ENCODE data around the gene C1orf74. TPM values are rescaled to one million over a fixed set of nuclear protein-coding genes. Genes with fewer than 3 reads are reported as not detected.

The C1orf74 gene
- total RNA-seq, 5 donors from 2014 or later (not counting 1 experiment from before 2014, with no cell fraction given), result 0.58 to 1.3 (median 1.2) TPM

GRCh38 chr1:209817691-209818090 is 33.3 kb upstream of the C1orf74 start:
- ATAC-seq (replicated peaks in 1 of 4) (no peak), DNase-seq (no peak)
- peaks cover 0 to 13% of the 10 kb centered on the region in 2 experiments for H3K27me3 ChIP-seq (replicated peaks in 1 of 2; ENCODE audit: control insufficient read depth in 2 of 2, extremely low read depth in 1 of 2, insufficient read depth in 2 of 2, low read length in 1 of 2)
- ChIA-PET POLR2A (no interaction called here), CTCF (no interaction called here)
- no peaks in the 10 kb centered on the region for H3K36me3 ChIP-seq (ENCODE audit: control insufficient read depth in 2 of 2, extremely low read depth in 1 of 2, insufficient read depth in 1 of 2, low read length in 1 of 2)
- 100% methylated on average over 1 of the region's 1 CpG for WGBS (ENCODE audit: insufficient coverage)
- Mint-ChIP-seq H3K4me1 (peaks cover 2 to 13% (median 6%) of the 10 kb centered on the region in 3 donors), H3K36me3 (no peaks in the 10 kb centered on the region), H3K27ac (no peak overlapping the region), H3K4me3 (no peak overlapping the region), H3K27me3 (peaks cover 18 to 27% of the 10 kb centered on the region in 2 donors), H3K9me3 (peaks cover 0 to 3% (median 0%) of the 10 kb centered on the region in 3 donors)
- no peak overlapping the region for H3K4me3 ChIP-seq (ENCODE audit: control insufficient read depth in 1 of 2, extremely low read depth in 1 of 2, low read length in 1 of 2)
- H3K27ac ChIP-seq (ENCODE audit: low read length), result no peak overlapping the region
- H3K4me1 ChIP-seq (ENCODE audit: control insufficient read depth in 1 of 2, extremely low read depth in 1 of 2, insufficient read depth in 2 of 2, low read length in 2 of 2), result peaks cover 0 to 4% of the 10 kb centered on the region in 2 experiments
- H3K9me3 ChIP-seq, result no peaks in the 10 kb centered on the region

GRCh38 chr1:209816923-209817322 is 32.6 kb upstream of the C1orf74 start:
- Histone ChIP-seq H3K4me3 (ENCODE audit: control insufficient read depth in 1 of 2, extremely low read depth in 1 of 2, low read length in 1 of 2) (no peak overlapping the region), H3K27ac (ENCODE audit: low read length) (no peak overlapping the region), H3K4me1 (ENCODE audit: control insufficient read depth in 1 of 2, extremely low read depth in 1 of 2, insufficient read depth in 2 of 2, low read length in 2 of 2) (peaks cover 0 to 4% of the 10 kb centered on the region in 2 experiments), H3K36me3 (ENCODE audit: control insufficient read depth in 2 of 2, extremely low read depth in 1 of 2, insufficient read depth in 1 of 2, low read length in 1 of 2) (no peaks in the 10 kb centered on the region), H3K27me3 (replicated peaks in 1 of 2; ENCODE audit: control insufficient read depth in 2 of 2, extremely low read depth in 1 of 2, insufficient read depth in 2 of 2, low read length in 1 of 2) (peaks cover 0 to 7% of the 10 kb centered on the region in 2 experiments), H3K9me3 (no peaks in the 10 kb centered on the region)
- H3K9me3 Mint-ChIP-seq, result peaks cover 0 to 3% (median 0%) of the 10 kb centered on the region in 3 donors
- ChIA-PET CTCF (no interaction called here), POLR2A (no interaction called here)
- DNase-seq, result no peak
- no peak overlapping the region for H3K4me3 Mint-ChIP-seq
- no peak overlapping the region for H3K27ac Mint-ChIP-seq
- H3K27me3 Mint-ChIP-seq, result peaks cover 16 to 24% of the 10 kb centered on the region in 2 donors
- WGBS (ENCODE audit: insufficient coverage), result 80% methylated on average over 1 of the region's 3 CpGs
- H3K4me1 Mint-ChIP-seq, result peaks cover 0 to 12% (median 6%) of the 10 kb centered on the region in 3 donors
- no peaks in the 10 kb centered on the region for H3K36me3 Mint-ChIP-seq
- ATAC-seq (replicated peaks in 1 of 4), result no peak

- no peaks in the 10 kb centered on the region for H3K9me3 ChIP-seq
- H3K36me3 ChIP-seq (ENCODE audit: control insufficient read depth in 2 of 2, extremely low read depth in 1 of 2, insufficient read depth in 1 of 2, low read length in 1 of 2), result no peaks in the 10 kb centered on the region
- no peak overlapping the region for H3K27ac ChIP-seq (ENCODE audit: low read length)
- peaks cover 0 to 4% of the 10 kb centered on the region in 2 experiments for H3K4me1 ChIP-seq (ENCODE audit: control insufficient read depth in 1 of 2, extremely low read depth in 1 of 2, insufficient read depth in 2 of 2, low read length in 2 of 2)
- DNase-seq (no peak), ATAC-seq (replicated peaks in 1 of 4) (no peak)
- no peak overlapping the region for H3K4me3 ChIP-seq (ENCODE audit: control insufficient read depth in 1 of 2, extremely low read depth in 1 of 2, low read length in 1 of 2)
- Mint-ChIP-seq H3K9me3 (peaks cover 0 to 3% (median 0%) of the 10 kb centered on the region in 3 donors), H3K27me3 (peaks cover 10 to 16% of the 10 kb centered on the region in 2 donors), H3K36me3 (no peaks in the 10 kb centered on the region), H3K4me3 (no peak overlapping the region), H3K4me1 (peaks cover 0 to 12% (median 6%) of the 10 kb centered on the region in 3 donors), H3K27ac (no peak overlapping the region)
- H3K27me3 ChIP-seq (replicated peaks in 1 of 2; ENCODE audit: control insufficient read depth in 2 of 2, extremely low read depth in 1 of 2, insufficient read depth in 2 of 2, low read length in 1 of 2), result no peaks in the 10 kb centered on the region
- POLR2A ChIA-PET, result interaction anchor here in 1 of 2 donors (0.6 kb wide), 1 partner anchor 70 kb away, joined by 3 read pairs; no protein-coding TSS in a partner anchor
- CTCF ChIA-PET, result interaction anchor here (1.0 to 1.7 kb wide), 3 partner anchors 9 to 47 kb away, joined by 3 to 7 read pairs (median 5); partner anchors contain the start of gene UTP25 (in 1 of the 2)
- 86% methylated on average over 5 of the region's 6 CpGs for WGBS (ENCODE audit: insufficient coverage)
Measured at GRCh38 chr1:209815931-209816341, 31.6 kb upstream of the C1orf74 start.

- H3K4me1 Mint-ChIP-seq, result peaks cover 0 to 12% (median 6%) of the 10 kb centered on the region in 3 donors
- no peak overlapping the region for H3K27ac Mint-ChIP-seq
- Histone ChIP-seq H3K4me1 (ENCODE audit: control insufficient read depth in 1 of 2, extremely low read depth in 1 of 2, insufficient read depth in 2 of 2, low read length in 2 of 2) (peaks cover 0 to 4% of the 10 kb centered on the region in 2 experiments), H3K4me3 (ENCODE audit: control insufficient read depth in 1 of 2, extremely low read depth in 1 of 2, low read length in 1 of 2) (no peak overlapping the region), H3K9me3 (no peaks in the 10 kb centered on the region), H3K27me3 (replicated peaks in 1 of 2; ENCODE audit: control insufficient read depth in 2 of 2, extremely low read depth in 1 of 2, insufficient read depth in 2 of 2, low read length in 1 of 2) (no peaks in the 10 kb centered on the region), H3K36me3 (ENCODE audit: control insufficient read depth in 2 of 2, extremely low read depth in 1 of 2, insufficient read depth in 1 of 2, low read length in 1 of 2) (no peaks in the 10 kb centered on the region), H3K27ac (ENCODE audit: low read length) (no peak overlapping the region)
- H3K27me3 Mint-ChIP-seq, result peaks cover 6 to 12% of the 10 kb centered on the region in 2 donors
- POLR2A ChIA-PET, result interaction anchor here in 1 of 2 donors (0.6 kb wide), 1 partner anchor 70 kb away, joined by 3 read pairs; no protein-coding TSS in a partner anchor
- CTCF ChIA-PET, result interaction anchor here (1.0 to 1.7 kb wide), 3 partner anchors 9 to 47 kb away, joined by 3 to 7 read pairs (median 5); partner anchors contain the start of gene UTP25 (in 1 of the 2)
- ATAC-seq (replicated peaks in 1 of 4) (peak in 1 of 4 experiments; percentile 65), DNase-seq (peak in 1 of 35 experiments; percentile 54)
- H3K4me3 Mint-ChIP-seq, result no peak overlapping the region
- 81% methylated on average over 2 of the region's 3 CpGs for WGBS (ENCODE audit: insufficient coverage)
- H3K36me3 Mint-ChIP-seq, result no peaks in the 10 kb centered on the region
- peaks cover 0 to 3% (median 0%) of the 10 kb centered on the region in 3 donors for H3K9me3 Mint-ChIP-seq
Measured at GRCh38 chr1:209815490-209815889, 31.1 kb upstream of the C1orf74 start.

- POLR2A ChIA-PET, result no interaction called here
- Histone ChIP-seq H3K36me3 (ENCODE audit: control insufficient read depth in 2 of 2, extremely low read depth in 1 of 2, insufficient read depth in 1 of 2, low read length in 1 of 2) (no peaks in the 10 kb centered on the region), H3K4me1 (ENCODE audit: control insufficient read depth in 1 of 2, extremely low read depth in 1 of 2, insufficient read depth in 2 of 2, low read length in 2 of 2) (peaks cover 0 to 4% of the 10 kb centered on the region in 2 experiments), H3K27me3 (replicated peaks in 1 of 2; ENCODE audit: control insufficient read depth in 2 of 2, extremely low read depth in 1 of 2, insufficient read depth in 2 of 2, low read length in 1 of 2) (no peaks in the 10 kb centered on the region), H3K9me3 (no peaks in the 10 kb centered on the region), H3K27ac (ENCODE audit: low read length) (no peak overlapping the region), H3K4me3 (ENCODE audit: control insufficient read depth in 1 of 2, extremely low read depth in 1 of 2, low read length in 1 of 2) (no peak overlapping the region)
- ATAC-seq (replicated peaks in 1 of 4) (no peak), DNase-seq (no peak)
- peaks cover 0 to 3% (median 0%) of the 10 kb centered on the region in 3 donors for H3K9me3 Mint-ChIP-seq
- 71% methylated on average over 1 of the region's 4 CpGs for WGBS (ENCODE audit: insufficient coverage)
- H3K4me1 Mint-ChIP-seq, result peaks cover 0 to 12% (median 6%) of the 10 kb centered on the region in 3 donors
- CTCF ChIA-PET, result interaction anchor here in 1 of 2 donors (1.7 kb wide), 1 partner anchor 11 kb away, joined by 7 read pairs; no protein-coding TSS in a partner anchor
- no peak overlapping the region for H3K4me3 Mint-ChIP-seq
- no peak overlapping the region for H3K27ac Mint-ChIP-seq
- no peaks in the 10 kb centered on the region for H3K36me3 Mint-ChIP-seq
- H3K27me3 Mint-ChIP-seq, result peaks cover 5 to 7% of the 10 kb centered on the region in 2 donors
Measured at GRCh38 chr1:209813902-209814301, 29.5 kb upstream of the C1orf74 start.

GRCh38 chr1:209810783-209811182 is 26.4 kb upstream of the C1orf74 start:
- peaks cover 0 to 3% (median 0%) of the 10 kb centered on the region in 3 donors for H3K9me3 Mint-ChIP-seq
- CTCF ChIA-PET, result interaction anchor here (0.7 to 1.8 kb wide), 3 partner anchors 10 to 17 kb away, joined by 3 to 11 read pairs (median 9); partner anchors contain the start of gene UTP25 (in 1 of the 2)
- H3K27me3 Mint-ChIP-seq, result no peaks in the 10 kb centered on the region
- Histone ChIP-seq H3K9me3 (no peaks in the 10 kb centered on the region), H3K27me3 (replicated peaks in 1 of 2; ENCODE audit: control insufficient read depth in 2 of 2, extremely low read depth in 1 of 2, insufficient read depth in 2 of 2, low read length in 1 of 2) (peaks cover 0 to 9% of the 10 kb centered on the region in 2 experiments), H3K36me3 (ENCODE audit: control insufficient read depth in 2 of 2, extremely low read depth in 1 of 2, insufficient read depth in 1 of 2, low read length in 1 of 2) (no peaks in the 10 kb centered on the region), H3K4me1 (ENCODE audit: control insufficient read depth in 1 of 2, extremely low read depth in 1 of 2, insufficient read depth in 2 of 2, low read length in 2 of 2) (peaks cover 2 to 7% of the 10 kb centered on the region in 2 experiments), H3K4me3 (ENCODE audit: control insufficient read depth in 1 of 2, extremely low read depth in 1 of 2, low read length in 1 of 2) (no peak overlapping the region), H3K27ac (ENCODE audit: low read length) (no peak overlapping the region)
- peaks cover 6 to 15% (median 12%) of the 10 kb centered on the region in 3 donors for H3K4me1 Mint-ChIP-seq
- no peak overlapping the region for H3K4me3 Mint-ChIP-seq
- no peak overlapping the region for H3K27ac Mint-ChIP-seq
- ATAC-seq (replicated peaks in 1 of 4), result no peak
- WGBS (ENCODE audit: insufficient coverage), result 85% methylated on average over 2 of the region's 5 CpGs
- no peak for DNase-seq
- POLR2A ChIA-PET, result no interaction called here
- no peaks in the 10 kb centered on the region for H3K36me3 Mint-ChIP-seq

Data from T-cell (primary cell).